ENCODE measurements around the gene RBFOX1.

DNA sequence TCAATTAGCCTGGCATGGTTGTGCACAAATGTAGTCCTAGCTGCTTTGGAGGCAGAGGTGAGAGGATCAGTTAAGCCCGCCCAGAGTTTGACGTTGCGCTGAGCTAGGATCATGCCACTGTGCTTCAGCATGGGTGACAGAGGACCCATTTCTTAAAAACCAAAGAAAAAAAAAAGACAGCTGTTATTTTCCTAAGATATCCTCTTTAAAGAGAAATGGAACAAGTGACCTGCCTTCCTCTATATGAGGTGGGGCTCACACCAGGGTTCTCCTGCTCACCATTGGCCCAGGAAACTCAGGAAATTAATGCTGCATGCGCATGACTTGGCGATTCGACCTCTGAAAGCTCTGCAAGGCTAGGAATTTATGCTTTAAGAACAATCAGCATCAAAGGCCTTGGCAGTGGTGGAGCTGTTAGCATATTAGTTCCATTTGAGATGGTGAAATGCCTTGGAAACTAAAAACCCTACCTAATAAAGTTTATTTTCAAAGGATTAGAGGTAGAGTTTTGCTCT is 108.3 kb downstream of the RBFOX1 start:
- TF ChIP-seq CTCF (IDR thresholded peaks at IDR 0.05 in 2 of 3, conservative IDR thresholded peaks at IDR 0.05 in 1 of 3; ENCODE audit: borderline replicate concordance in 1 of 3, insufficient read depth in 1 of 3, low read depth in 2 of 3, low read length in 2 of 3), result no peak
- no peak for TF ChIP-seq SP1 (IDR thresholded peaks at IDR 0.05; ENCODE audit: low read depth)
- no peak for TF ChIP-seq POLR2AphosphoS5 (IDR thresholded peaks at IDR 0.05; ENCODE audit: low read depth, low read length)
